ENCODE measurements around the gene MYNN.

Gene MYNN

GRCh38 chr3:169780742-169781141, 7.5 kb downstream of the MYNN start:
- no peak for DNase-seq

- no peak for DNase-seq
Measured at GRCh38 chr3:169781209-169781855, 8.1 kb downstream of the MYNN start.

- DNase-seq: no peak
Measured at GRCh38 chr3:169787120-169787519, 13.9 kb downstream of the MYNN start.

GRCh38 chr3:169787791-169788190, 14.6 kb downstream of the MYNN start:
- no peak for DNase-seq

GRCh38 chr3:169790219-169790618, 17.0 kb downstream of the MYNN start:
- no peak for DNase-seq

GRCh38 chr3:169790687-169791429, 17.7 kb downstream of the MYNN start:
- no peak for DNase-seq

- no peak for DNase-seq
Measured at GRCh38 chr3:169792359-169792758, 19.2 kb downstream of the MYNN start.

GRCh38 chr3:169804681-169805080, 31.5 kb downstream of the MYNN start:
- DNase-seq: no peak

- no peak for DNase-seq
Measured at GRCh38 chr3:169809230-169809795, 36.1 kb downstream of the MYNN start.

- DNase-seq: no peak
Measured at GRCh38 chr3:169811631-169812331, 38.6 kb downstream of the MYNN start.

- DNase-seq: peak; percentile 86
Measured at GRCh38 chr3:169812332-169813235, 39.4 kb downstream of the MYNN start, which contains the start of the genes LRRC34 and LRRIQ4. Gene LRRC34, minus strand, starts transcription at chr3:169812904. Its CDS starts 356 bp downstream, at chr3:169812548. Gene LRRIQ4, plus strand, starts transcription at chr3:169812870. Its CDS starts 9,052 bp downstream, at chr3:169821922.

- no peak for DNase-seq
Measured at GRCh38 chr3:169813278-169813677, 40.1 kb downstream of the MYNN start.

- peak; percentile 82 for DNase-seq
Measured at GRCh38 chr3:169813757-169814517, 40.7 kb downstream of the MYNN start.

GRCh38 chr3:169815590-169816150, 42.5 kb downstream of the MYNN start:
- DNase-seq: no peak

GRCh38 chr3:169818316-169818715, 45.1 kb downstream of the MYNN start:
- no peak for DNase-seq

GRCh38 chr3:169822091-169822490, 48.9 kb downstream of the MYNN start:
- no peak for DNase-seq

- no peak for DNase-seq
Measured at GRCh38 chr3:169822540-169822939, 49.3 kb downstream of the MYNN start.

GRCh38 chr3:169822983-169823382, 49.8 kb downstream of the MYNN start:
- no peak for DNase-seq

GRCh38 chr3:169825316-169825715, 52.1 kb downstream of the MYNN start:
- no peak for DNase-seq

GRCh38 chr3:169827712-169828111, 54.5 kb downstream of the MYNN start:
- DNase-seq: no peak

- no peak for DNase-seq
Measured at GRCh38 chr3:169835533-169835932, 62.3 kb downstream of the MYNN start.

All from activated CD8-positive, alpha-beta memory T cell treated with anti-CD3 and anti-CD28 coated beads, Interleukin-2, amount 50 U/mL, for 48 hours (primary cell).